ENCODE data around the gene KCNK3. TPM values are rescaled to one million over a fixed set of nuclear protein-coding genes. Genes with fewer than 3 reads are reported as not detected.
A peak's percentile ranks its signal among the peaks of the same experiment; 100 is the strongest.

Gene KCNK3
- total and polyA plus RNA-seq, 2 of the 13 experiments (the other 11 are each of a cell fraction or from before 2014, with no cell fraction given), result not detected

- TF ChIP-seq SIX1 (CRISPR knock-in tag; IDR thresholded peaks at IDR 0.05; ENCODE audit: borderline replicate concordance) (no peak; the same call in 1 of the 2 replicates), GFI1 (CRISPR knock-in tag; IDR thresholded peaks at IDR 0.05; ENCODE audit: borderline replicate concordance) (no peak), ZNF773 (CRISPR knock-in tag; IDR thresholded peaks at IDR 0.05; ENCODE audit: borderline replicate concordance) (no peak), ZNF414 (CRISPR knock-in tag; IDR thresholded peaks at IDR 0.05) (no peak), MED8 (CRISPR knock-in tag; IDR thresholded peaks at IDR 0.05; ENCODE audit: insufficient replicate concordance) (no peak), ZNF292 (CRISPR knock-in tag; IDR thresholded peaks at IDR 0.05; ENCODE audit: borderline replicate concordance, low read depth) (no peak), ZFP91 (CRISPR knock-in tag; IDR thresholded peaks at IDR 0.05; ENCODE audit: borderline replicate concordance) (no peak; the same call in 1 of the 2 replicates), FLYWCH1 (CRISPR knock-in tag; IDR thresholded peaks at IDR 0.05) (no peak), SALL1 (CRISPR knock-in tag; IDR thresholded peaks at IDR 0.05) (peak; percentile 41; the same call in 1 of the 2 replicates), ZNF432 (CRISPR knock-in tag; IDR thresholded peaks at IDR 0.05; ENCODE audit: borderline replicate concordance) (no peak), JUND (CRISPR knock-in tag; IDR thresholded peaks at IDR 0.05) (peak; percentile 70; the same call in 1 of the 2 replicates), PHB2 (IDR thresholded peaks at IDR 0.05; ENCODE audit: partially characterized antibody) (no peak), MTF2 (CRISPR knock-in tag; IDR thresholded peaks at IDR 0.05; ENCODE audit: borderline replicate concordance) (no peak), PREB (CRISPR knock-in tag; IDR thresholded peaks at IDR 0.05) (no peak), ZSCAN31 (CRISPR knock-in tag; IDR thresholded peaks at IDR 0.05; ENCODE audit: low read depth) (no peak), U2AF2 (IDR thresholded peaks at IDR 0.05; ENCODE audit: low read depth, low read length) (no peak), FOXC1 (CRISPR knock-in tag; IDR thresholded peaks at IDR 0.05; ENCODE audit: borderline replicate concordance) (no peak), TFAP4 (IDR thresholded peaks at IDR 0.05; ENCODE audit: borderline replicate concordance, low read depth) (no peak), NR0B2 (CRISPR knock-in tag; IDR thresholded peaks at IDR 0.05) (no peak), FOXA1 (IDR thresholded peaks at IDR 0.05) (no peak), FOXA1 (CRISPR knock-in tag; IDR thresholded peaks at IDR 0.05) (0 out of 2 replicates have a peak, but pooled peaks have one; percentile 10), RNF219 (CRISPR knock-in tag; IDR thresholded peaks at IDR 0.05) (no peak)
Measured at GRCh38 chr2:26757873-26758789, 65.6 kb downstream of the KCNK3 start (continued).

All from HepG2 (cell line).